B cell (primary cell): ENCODE data around the gene ARL14. TPM values are rescaled to one million over a fixed set of nuclear protein-coding genes. Genes with fewer than 3 reads are reported as not detected.

Experiments used
- ATAC-seq: fragments of 200-7000 bp; cut with Tn5 transposase; one replicate; pipeline ENCODE4 v1.10.0; 2021; ENCODE audit warnings: low read depth, mild to moderate bottlenecking, moderate number of reproducible peaks, moderate library complexity
- CTCF ChIA-PET: fragments of 350-600 bp; sonication (Branson Sonifier 250); formaldehyde crosslinking; loops from one replicate; lab custom pipeline; 2021; ENCODE audit warnings: antibody characterized with exemption, inconsistent platforms; lab: Charles Lee
- POLR2A ChIA-PET: fragments of 350-600 bp; sonication (Branson Sonifier 250); formaldehyde crosslinking; loops from one replicate; lab custom pipeline; 2021; ENCODE audit warnings: antibody characterized with exemption; lab: Charles Lee
- DNase-seq: peaks from one replicate; pipeline ENCODE4 v3.0.0; 2013
- H2AFZ ChIP-seq: 2 replicates; pipeline ENCODE4 v1.6.1; 2012; ENCODE audit warnings: mild to moderate bottlenecking, low read depth, low read length; ENCODE audit not compliant: insufficient read depth, poor library complexity, severe bottlenecking
- H3K27ac ChIP-seq, 2 donors: 1 replicate in 1 of 2; 2 replicates in 1 of 2; pipeline ENCODE4 v1.5.1; 2012 to 2013; ENCODE audit warnings: low read length in 2 of 2, mild to moderate bottlenecking in 2 of 2, moderate library complexity in 1 of 2
- H3K27me3 ChIP-seq, 4 experiments: fragments of 200-600 bp in 1 of 4; sonication (generic) in 1 of 4; replicated peaks in 1 of 4; 1 replicate in 2 of 4; 2 replicates in 2 of 4; pipeline versions ENCODE4 v1.6.1 to v1.7.0; 2013 to 2016; ENCODE audit warnings: low read length in 3 of 4, mild to moderate bottlenecking in 2 of 4, mixed read lengths in 1 of 4, moderate library complexity in 1 of 4; ENCODE audit not compliant: insufficient read depth in 4 of 4, control insufficient read depth in 3 of 4; ENCODE audit errors: control extremely low read depth in 1 of 4
- H3K36me3 ChIP-seq, 2 experiments: replicated peaks in 1 of 2; 1 replicate in 1 of 2; 2 replicates in 1 of 2; pipeline versions ENCODE4 v1.6.1 to v1.7.1; 2013; ENCODE audit warnings: low read length in 1 of 2; ENCODE audit not compliant: insufficient read depth in 2 of 2, control insufficient read depth in 1 of 2; ENCODE audit errors: control extremely low read depth in 1 of 2, extremely low read depth in 1 of 2
- H3K4me1 ChIP-seq, 2 donors: fragments of 200-600 bp in 1 of 2; sonication (generic) in 1 of 2; 1 replicate in 1 of 2; 2 replicates in 1 of 2; pipeline versions ENCODE4 v1.5.1 to v1.6.1; 2013 to 2017; ENCODE audit warnings: low read length in 2 of 2; ENCODE audit not compliant: control insufficient read depth in 2 of 2, insufficient read depth in 2 of 2
- H3K4me2 ChIP-seq: replicated peaks from 2 replicates; pipeline ENCODE3; 2012; ENCODE audit warnings: mild to moderate bottlenecking, low read depth, low read length; ENCODE audit not compliant: poor library complexity, severe bottlenecking
- H3K4me3 ChIP-seq, 5 experiments: fragments of 200-600 bp in 1 of 5; sonication (generic) in 1 of 5; 1 replicate in 3 of 5; 2 replicates in 2 of 5; pipeline versions ENCODE4 v1.5.1 to v1.7.0; 2011 to 2016; ENCODE audit warnings: low read length in 4 of 5, mild to moderate bottlenecking in 4 of 5, low read depth in 2 of 5, control low read depth in 1 of 5, moderate library complexity in 1 of 5; ENCODE audit not compliant: insufficient read depth in 1 of 5; ENCODE audit errors: control extremely low read depth in 1 of 5, extremely low read depth in 1 of 5
- H3K79me2 ChIP-seq: fragments of 200-600 bp; sonication (generic); one replicate; pipeline ENCODE4 v1.6.0; 2016; ENCODE audit warnings: low read length; ENCODE audit not compliant: control insufficient read depth, insufficient read depth
- H3K9ac ChIP-seq: fragments of 200-600 bp; sonication (generic); 2 replicates; pipeline ENCODE4 v1.6.1; 2017; ENCODE audit warnings: mild to moderate bottlenecking, low read length, moderate library complexity
- H3K9me3 ChIP-seq, 3 donors: one replicate each; pipeline versions ENCODE4 v1.6.1 to v1.7.1; 2013; ENCODE audit warnings: low read length in 2 of 3; ENCODE audit not compliant: control insufficient read depth in 2 of 3, insufficient read depth in 1 of 3; ENCODE audit errors: control extremely low read depth in 1 of 3
- H4K20me1 ChIP-seq: 2 replicates; pipeline ENCODE4 v1.6.0; 2012; ENCODE audit warnings: mild to moderate bottlenecking, low read length; ENCODE audit not compliant: insufficient read depth, control insufficient read depth, poor library complexity, severe bottlenecking
- H3K27ac Mint-ChIP-seq: one replicate; pipeline ENCODE4 v1.8.0; 2021; ENCODE audit warnings: mixed read lengths
- H3K27me3 Mint-ChIP-seq: one replicate; pipeline ENCODE4 v1.8.0; 2021; ENCODE audit warnings: mixed read lengths
- H3K4me1 Mint-ChIP-seq: one replicate; pipeline ENCODE4 v1.8.0; 2021; ENCODE audit warnings: mixed read lengths
- H3K4me3 Mint-ChIP-seq: one replicate; pipeline ENCODE4 v1.8.0; 2021; ENCODE audit warnings: mixed read lengths
- H3K9me3 Mint-ChIP-seq: one replicate; pipeline ENCODE4 v1.8.0; 2022; ENCODE audit warnings: mixed read lengths; ENCODE audit not compliant: insufficient read depth
- EZH2 ChIP-seq: IDR thresholded peaks from 2 replicates; pipeline ENCODE4 v1.6.1; 2012; ENCODE audit warnings: borderline replicate concordance, low read depth, mild to moderate bottlenecking, moderate library complexity, low read length; ENCODE audit not compliant: insufficient read depth, poor library complexity, severe bottlenecking
- WGBS: methylation state at CpG from one replicate; pipeline ENCODE4 v1.1.5; 2013; ENCODE audit warnings: missing lambda C conversion rate; ENCODE audit not compliant: insufficient coverage; 5-methylcytosine and 5-hydroxymethylcytosine counted together
- intact Hi-C: fragments of 100-400 bp; cut with micrococcal nuclease; formaldehyde crosslinking; loops from one replicate; pipeline ENCODE4 v1.10.0; 2022
- polyA plus RNA-seq: library from polyadenylated mRNA; depleted of rRNA; stranded (reverse); fragments of >200 nt; gene quantifications from 2 replicates; pipeline ENCODE4 v1.2.3, GENCODE V29; 2012
- total RNA-seq, 2 donors: library from RNA; stranded (reverse); fragments of 120-200 nt in 1 of 2; gene quantifications; 1 replicate in 1 of 2; 2 replicates in 1 of 2; pipeline versions ENCODE4 v1.2.3 to v1.2.4, GENCODE V29; 2013 to 2022
- TF ChIP-seq, protein P1 (sequence below): fragments of 200-600 bp; IDR thresholded peaks from one replicate; pipeline ENCODE4 v1.8.0; 2022; ENCODE audit warnings: antibody characterized with exemption, mild to moderate bottlenecking

Gene ARL14
- total and polyA plus RNA-seq, 2 donors (not counting 1 experiment from before 2014, with no cell fraction given): 0.43 to 0.89 TPM

DNA sequence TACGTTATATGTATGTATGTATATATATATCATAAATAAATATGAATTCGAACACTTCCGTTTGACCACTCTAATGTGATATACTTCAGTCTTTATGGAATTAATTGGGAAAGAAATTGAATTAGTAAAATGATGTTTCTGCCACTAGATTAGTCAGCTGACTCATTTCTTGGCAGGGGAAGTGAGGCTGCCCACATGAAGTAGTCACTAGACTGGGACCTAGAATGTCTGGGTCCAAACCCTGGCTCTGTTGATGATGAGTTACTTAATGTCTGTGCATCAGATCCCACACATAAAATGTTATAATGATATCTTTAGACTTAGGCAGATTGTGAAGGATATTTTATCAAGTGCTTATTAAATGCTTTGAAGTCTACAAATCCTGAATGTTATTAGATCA is 27.4 kb upstream of the ARL14 start:
- WGBS: no CpG with 5 or more reads among the region's 3 CpGs
- POLR2A ChIA-PET: no interaction called here
- Histone ChIP-seq H4K20me1 (no peaks in the 10 kb centered on the region), H3K4me1 (no peaks in the 10 kb centered on the region), H3K4me3 (no peak overlapping the region), H2AFZ (no peak overlapping the region), H3K9ac (no peak overlapping the region), H3K79me2 (no peaks in the 10 kb centered on the region), H3K4me2 (no peak overlapping the region), H3K27ac (no peak overlapping the region), H3K9me3 (no peaks in the 10 kb centered on the region), H3K27me3 (peaks cover 0 to 3% (median 0%) of the 10 kb centered on the region in 4 experiments), H3K36me3 (no peaks in the 10 kb centered on the region)
- Mint-ChIP-seq H3K4me1 (no peaks in the 10 kb centered on the region), H3K27me3 (peaks cover 4% of the 10 kb centered on the region), H3K4me3 (no peak overlapping the region), H3K27ac (no peak overlapping the region), H3K9me3 (no peaks in the 10 kb centered on the region)
- CTCF ChIA-PET: interaction anchor here (0.6 kb wide), 1 partner anchor 24 kb away, joined by 6 read pairs; no protein-coding TSS in a partner anchor
- ATAC-seq: no peak
- TF ChIP-seq, protein P1, sequence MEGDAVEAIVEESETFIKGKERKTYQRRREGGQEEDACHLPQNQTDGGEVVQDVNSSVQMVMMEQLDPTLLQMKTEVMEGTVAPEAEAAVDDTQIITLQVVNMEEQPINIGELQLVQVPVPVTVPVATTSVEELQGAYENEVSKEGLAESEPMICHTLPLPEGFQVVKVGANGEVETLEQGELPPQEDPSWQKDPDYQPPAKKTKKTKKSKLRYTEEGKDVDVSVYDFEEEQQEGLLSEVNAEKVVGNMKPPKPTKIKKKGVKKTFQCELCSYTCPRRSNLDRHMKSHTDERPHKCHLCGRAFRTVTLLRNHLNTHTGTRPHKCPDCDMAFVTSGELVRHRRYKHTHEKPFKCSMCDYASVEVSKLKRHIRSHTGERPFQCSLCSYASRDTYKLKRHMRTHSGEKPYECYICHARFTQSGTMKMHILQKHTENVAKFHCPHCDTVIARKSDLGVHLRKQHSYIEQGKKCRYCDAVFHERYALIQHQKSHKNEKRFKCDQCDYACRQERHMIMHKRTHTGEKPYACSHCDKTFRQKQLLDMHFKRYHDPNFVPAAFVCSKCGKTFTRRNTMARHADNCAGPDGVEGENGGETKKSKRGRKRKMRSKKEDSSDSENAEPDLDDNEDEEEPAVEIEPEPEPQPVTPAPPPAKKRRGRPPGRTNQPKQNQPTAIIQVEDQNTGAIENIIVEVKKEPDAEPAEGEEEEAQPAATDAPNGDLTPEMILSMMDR: no peak
- no peak for TF ChIP-seq EZH2
- no peak for DNase-seq
- intact Hi-C loops: no loop called here

DNA sequence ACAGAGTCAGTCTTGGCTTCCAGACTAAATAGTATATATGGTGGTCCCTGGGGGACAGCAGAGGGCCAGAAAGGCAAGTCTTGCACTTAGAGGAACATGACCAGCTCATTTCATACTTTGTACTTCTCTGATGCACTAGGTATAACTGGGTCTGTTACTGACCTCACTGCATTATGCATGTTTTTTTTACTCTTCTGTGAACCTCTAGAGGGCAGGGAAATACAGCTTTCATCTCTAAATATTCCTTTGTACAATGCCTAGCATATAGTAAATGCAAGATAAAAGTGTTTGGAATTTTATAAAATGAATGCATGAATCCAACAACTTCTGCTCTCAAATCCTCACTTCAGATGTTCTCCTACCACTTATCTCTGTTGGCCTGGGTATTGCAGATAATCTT is 23.4 kb upstream of the ARL14 start:
- intact Hi-C loops: loop anchor here (1.0 kb wide), 1 partner anchor 289 kb away; no protein-coding TSS in a partner anchor
- CTCF ChIA-PET: interaction anchor here (0.6 to 1.1 kb wide), 3 partner anchors 39 to 288 kb away, joined by 3 to 4 read pairs (median 3); no protein-coding TSS in a partner anchor
- POLR2A ChIA-PET: no interaction called here

More for the DNA sequence above, 23.4 kb upstream of the ARL14 start:
- Histone ChIP-seq H3K36me3 (no peaks in the 10 kb centered on the region), H3K4me1 (no peaks in the 10 kb centered on the region), H3K9me3 (no peaks in the 10 kb centered on the region), H3K79me2 (no peaks in the 10 kb centered on the region), H3K27me3 (peaks cover 0 to 3% (median 0%) of the 10 kb centered on the region in 4 experiments), H3K9ac (no peak overlapping the region), H4K20me1 (no peaks in the 10 kb centered on the region), H3K4me3 (no peak overlapping the region), H3K4me2 (no peak overlapping the region), H3K27ac (no peak overlapping the region), H2AFZ (no peak overlapping the region)
- TF ChIP-seq, protein P1: no peak
- TF ChIP-seq EZH2: no peak
- Mint-ChIP-seq H3K9me3 (no peaks in the 10 kb centered on the region), H3K27ac (no peak overlapping the region), H3K4me3 (no peak overlapping the region), H3K4me1 (no peaks in the 10 kb centered on the region), H3K27me3 (peaks cover 16% of the 10 kb centered on the region)
- ATAC-seq: no peak
- DNase-seq: no peak
